Hematopoietic multipotent progenitor cell (in vitro differentiated cells): ENCODE measurements around the gene GSC2. TPM values are rescaled to one million over a fixed set of nuclear protein-coding genes. Genes with fewer than 3 reads are reported as not detected.

Source experiments
- DNase-seq, 3 donors: peaks; one replicate each; pipeline ENCODE4 v3.0.0-alpha.2; 2011 to 2015; ENCODE audit warnings: low read depth in 2 of 3, low spot score in 2 of 3
- total RNA-seq: library from RNA; depleted of rRNA; stranded (reverse); fragments of >200 nt; gene quantifications from one replicate; pipeline ENCODE4 v1.2.3, GENCODE V29; 2012

Gene GSC2
- total RNA-seq, 1 donor, result not detected

DNA sequence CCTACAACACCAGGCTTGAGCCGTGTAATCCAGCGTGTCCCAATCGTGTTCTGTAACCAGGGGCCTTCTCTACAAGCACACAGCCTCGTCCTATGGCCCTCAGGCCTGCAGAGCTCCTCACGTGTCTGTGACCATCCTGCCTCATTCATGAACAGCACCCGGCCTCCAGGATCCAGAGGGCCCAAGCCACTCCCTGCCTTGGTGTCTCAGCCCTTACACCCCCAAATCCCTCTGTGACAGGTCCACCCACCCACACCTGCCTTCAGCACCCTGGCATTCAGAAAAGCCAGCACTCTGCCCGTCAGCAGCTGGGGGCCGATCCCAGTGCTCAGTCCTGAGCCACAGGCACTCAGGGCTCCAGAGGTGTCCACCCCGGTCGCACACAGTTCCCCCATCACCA lies 13.2 kb downstream of the GSC2 start:
- DNase-seq, result no peak

GRCh38 chr22:19134874-19135273 lies 15.2 kb downstream of the GSC2 start:
- DNase-seq, result no peak

DNA sequence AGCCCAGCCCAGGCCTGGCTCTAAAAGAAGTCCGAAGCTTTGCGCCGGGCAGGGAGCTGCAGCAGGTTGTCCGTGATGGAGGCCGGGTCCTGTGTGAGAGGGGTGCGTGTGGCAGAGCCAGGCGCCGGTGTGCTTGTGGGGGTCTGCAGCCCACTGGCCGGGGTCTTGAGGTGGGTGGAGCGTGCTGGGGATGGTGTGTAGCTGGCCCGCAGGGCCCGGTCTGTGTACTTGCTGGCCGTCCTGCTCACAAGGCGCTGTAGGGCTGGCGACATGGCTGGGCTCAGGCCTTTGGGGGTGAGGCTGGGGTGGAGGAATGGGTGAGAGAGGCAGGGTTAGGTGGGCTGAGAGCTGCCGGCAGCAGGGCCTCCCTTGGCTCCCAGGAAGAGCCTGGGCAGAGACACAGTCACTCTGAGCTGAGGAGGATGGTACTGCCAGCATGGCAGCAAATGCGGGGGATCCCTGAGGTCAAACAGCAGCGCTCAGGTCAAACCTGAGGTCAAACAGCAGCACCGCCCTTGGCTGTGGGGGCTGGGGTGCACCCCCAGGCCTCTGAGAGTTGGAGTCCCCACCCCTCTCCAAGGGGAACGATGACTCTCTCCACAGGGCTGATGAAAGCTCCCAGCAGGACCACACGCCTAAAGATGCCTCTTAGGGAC lies 15.8 kb downstream of the GSC2 start:
- no peak for DNase-seq

DNA sequence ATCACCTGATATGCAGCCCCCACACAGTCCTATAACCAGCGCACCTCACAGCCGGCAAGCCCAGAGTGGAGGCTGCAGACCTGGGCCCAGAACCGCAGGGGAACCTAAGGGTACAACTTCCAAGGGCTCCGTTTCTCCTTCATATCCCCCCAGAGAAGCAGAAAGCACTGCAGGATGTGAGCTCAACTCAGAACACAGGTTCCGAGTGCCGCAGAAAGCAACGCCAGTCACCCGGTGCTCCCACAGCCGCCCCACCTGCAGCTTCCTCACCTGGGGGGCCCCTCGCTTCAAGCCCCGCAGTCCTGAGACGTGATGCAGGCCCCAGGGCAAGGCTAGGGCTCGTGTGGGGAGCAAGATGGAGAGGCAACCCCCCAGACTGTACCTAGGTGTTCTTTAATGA lies 16.5 kb downstream of the GSC2 start:
- no peak for DNase-seq

DNA sequence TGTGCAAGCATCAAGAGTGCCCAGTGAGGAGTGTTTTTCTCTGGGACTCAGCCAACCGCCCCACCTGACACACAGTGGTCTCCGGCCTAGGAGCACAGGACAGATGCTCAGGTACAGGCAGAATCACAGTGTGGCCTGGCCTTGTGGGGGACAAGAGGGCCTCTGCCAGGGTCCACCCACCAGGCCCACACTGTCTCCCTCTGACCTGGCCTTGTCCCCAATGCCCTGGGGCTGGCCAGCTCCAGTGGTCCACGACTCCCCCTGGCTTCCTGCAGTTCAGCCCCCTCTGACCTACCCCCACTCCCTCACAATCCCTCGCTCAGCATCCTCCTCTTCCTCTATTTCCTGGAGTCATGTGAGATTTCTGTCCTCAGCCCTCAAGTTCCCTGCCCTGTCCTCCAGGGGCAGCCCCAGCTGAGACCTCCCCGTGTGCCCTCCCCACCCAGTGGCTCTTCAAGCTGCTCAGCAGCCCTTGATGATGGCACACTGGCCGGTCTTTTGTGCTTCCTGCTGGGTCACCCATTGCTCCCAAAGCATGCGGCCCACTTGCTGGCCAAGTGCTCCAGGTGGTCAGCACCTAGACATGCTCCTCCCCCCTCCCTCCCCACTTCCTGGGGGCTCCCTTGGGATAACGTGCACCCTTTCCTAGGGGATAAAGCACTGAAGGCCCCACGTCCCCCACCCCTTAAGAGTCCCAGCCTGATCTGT lies 17.2 kb downstream of the GSC2 start:
- no peak for DNase-seq

GRCh38 chr22:19132153-19132552 lies 17.9 kb downstream of the GSC2 start:
- no peak for DNase-seq

DNA sequence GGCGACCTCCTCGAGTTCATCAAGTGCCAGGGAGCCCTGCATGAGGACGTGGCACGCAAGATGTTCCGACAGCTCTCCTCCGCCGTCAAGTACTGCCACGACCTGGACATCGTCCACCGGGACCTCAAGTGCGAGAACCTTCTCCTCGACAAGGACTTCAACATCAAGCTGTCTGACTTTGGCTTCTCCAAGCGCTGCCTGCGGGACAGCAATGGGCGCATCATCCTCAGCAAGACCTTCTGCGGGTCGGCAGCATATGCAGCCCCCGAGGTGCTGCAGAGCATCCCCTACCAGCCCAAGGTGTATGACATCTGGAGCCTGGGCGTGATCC lies 18.4 kb downstream of the GSC2 start:
- no peak for DNase-seq

- DNase-seq, result no peak
Measured at GRCh38 chr22:19130959-19131684, 19.0 kb downstream of the GSC2 start, which contains the start of gene TSSK2. TSSK2 (plus strand) TSS chr22:19131308; CDS start chr22:19131400, 92 bp downstream.

GRCh38 chr22:19129871-19130270 lies 20.2 kb downstream of the GSC2 start:
- no peak for DNase-seq

GRCh38 chr22:19128946-19129727 lies 21.0 kb downstream of the GSC2 start:
- DNase-seq, result no peak

- no peak for DNase-seq
Measured at GRCh38 chr22:19128009-19128401, 22.1 kb downstream of the GSC2 start.

GRCh38 chr22:19127329-19128008 lies 22.6 kb downstream of the GSC2 start:
- DNase-seq, result no peak

- no peak for DNase-seq
Measured at GRCh38 chr22:19126309-19127273, 23.5 kb downstream of the GSC2 start.

GRCh38 chr22:19125474-19126308 lies 24.4 kb downstream of the GSC2 start:
- DNase-seq, result no peak

GRCh38 chr22:19125011-19125410 lies 25.1 kb downstream of the GSC2 start:
- no peak for DNase-seq

DNA sequence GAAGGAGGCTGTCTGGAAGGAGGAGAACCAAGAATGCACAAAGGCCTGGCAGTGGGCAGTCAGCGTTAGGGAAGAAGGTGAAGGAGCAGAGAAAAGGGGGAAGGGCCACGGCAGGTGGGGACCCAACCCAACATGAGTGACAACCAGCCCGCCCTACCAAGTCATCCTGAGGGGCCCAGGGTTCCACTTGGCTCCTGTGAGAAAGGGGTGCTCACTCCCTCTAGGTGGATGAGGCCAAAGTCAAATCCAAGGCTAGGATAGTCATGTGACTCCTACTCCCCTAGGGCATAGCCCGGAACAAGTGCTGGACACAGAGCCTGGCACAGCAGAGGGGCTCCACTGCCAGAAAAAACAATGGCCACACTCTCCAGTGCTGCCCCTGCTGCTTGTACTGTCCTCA lies 25.7 kb downstream of the GSC2 start:
- DNase-seq, result no peak

GRCh38 chr22:19123936-19124335 lies 26.2 kb downstream of the GSC2 start:
- no peak for DNase-seq

DNA sequence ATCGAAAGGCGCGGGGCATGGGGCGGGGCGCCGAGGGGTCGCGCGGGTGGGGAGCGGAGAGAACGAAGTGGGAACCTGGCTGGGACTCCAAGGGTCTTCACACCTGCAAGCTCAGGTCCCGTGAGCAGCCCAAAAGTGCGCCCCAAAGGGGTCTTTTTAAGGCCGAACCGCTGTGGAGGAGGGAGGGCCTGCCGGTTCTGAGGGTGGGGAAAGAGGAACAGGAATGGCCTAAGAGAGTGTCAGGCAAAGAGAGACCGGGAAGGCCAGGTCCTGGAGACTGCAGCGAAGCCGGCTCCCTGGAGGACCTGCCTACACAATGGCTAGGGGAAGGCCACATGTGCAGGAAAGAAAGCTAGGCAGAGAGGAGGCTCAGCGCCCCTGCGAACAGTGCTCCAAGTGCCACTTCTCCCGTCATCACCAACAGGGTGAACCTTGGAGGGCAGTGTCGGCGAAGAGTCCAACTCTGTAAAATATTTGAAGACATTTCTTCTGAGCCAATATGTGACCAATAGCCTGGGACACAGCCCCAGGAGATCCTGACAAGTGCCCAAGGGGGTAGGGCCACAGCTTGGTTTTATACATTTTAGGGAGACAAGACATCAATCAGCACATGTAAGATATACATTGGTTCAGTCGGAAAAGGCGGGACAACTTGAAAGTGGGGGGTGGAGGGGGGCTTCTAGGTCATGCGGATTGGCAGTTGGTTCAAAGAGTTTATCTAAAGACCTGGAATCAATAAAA lies 27.2 kb downstream of the GSC2 start:
- DNase-seq, result no peak
